GM19372 (cell line): Measurements from ENCODE around the gene CXorf51B.
"Not testable (repeated sequence)": the region's sequence is repeated elsewhere in the genome, so short reads cannot be mapped to it uniquely, and the experiment has no call there.

ENCODE experiments used
- ATAC-seq: cut with Tn5 transposase; IDR thresholded peaks from one replicate; pipeline ENCODE4 v1.9.1; 2021; ENCODE audit warnings: mild to moderate bottlenecking, low read depth, moderate library complexity; ENCODE audit not compliant: unreplicated experiment

The CXorf51B gene

GRCh38 chrX:146809471-146809870 is at the start of gene CXorf51B:
TSS of gene CXorf51B (plus strand) at chrX:146809771. CDS start at chrX:146809792, 21 bp downstream.
- ATAC-seq, result not testable (repeated sequence)

- ATAC-seq, result not testable (repeated sequence)
Measured at GRCh38 chrX:146814644-146815043, 5.1 kb downstream of the CXorf51B start, which contains the start of gene CXorf51A. TSS of gene CXorf51A (minus strand) at chrX:146814744. CDS start at chrX:146814723, 21 bp downstream.

DNA sequence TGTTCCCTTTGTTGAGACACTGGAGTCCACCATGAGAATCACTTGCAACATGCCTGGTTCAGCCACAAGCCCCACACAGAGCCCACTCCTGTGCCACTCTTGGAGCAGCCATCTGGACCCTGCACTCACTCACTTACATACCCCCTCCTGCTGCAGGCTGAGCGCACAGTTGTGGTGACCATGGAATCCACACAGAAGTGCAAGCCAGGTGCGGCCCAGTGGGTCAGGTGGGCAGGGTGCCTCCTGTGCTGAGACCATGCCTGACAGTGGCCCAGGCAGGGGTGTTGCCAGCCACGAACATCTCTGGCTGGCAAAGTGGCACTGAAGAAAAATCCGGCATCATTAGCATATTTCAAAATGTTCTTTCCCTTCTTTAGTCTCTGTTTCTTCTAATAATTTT is 22.4 kb downstream of the CXorf51B start:
- no peak for ATAC-seq

DNA sequence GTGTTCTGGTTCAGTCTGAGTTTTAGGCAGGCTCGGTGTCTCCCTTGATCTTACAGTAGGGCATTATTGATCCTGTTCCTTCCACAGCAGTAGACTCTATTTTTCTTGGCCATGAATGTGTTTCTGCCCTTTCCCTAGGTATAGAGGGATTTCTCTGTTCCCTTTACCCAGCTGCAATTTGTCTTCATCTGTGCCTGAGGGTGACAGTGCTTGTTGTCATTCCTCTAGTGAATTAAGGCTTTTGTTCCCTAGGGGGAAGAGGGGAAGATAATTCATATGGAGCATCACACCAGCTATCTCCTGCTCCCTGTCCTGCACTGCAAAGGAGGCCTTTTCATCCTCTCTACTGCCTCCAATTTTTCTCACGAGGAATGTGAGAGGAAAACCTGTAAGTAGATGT is 44.7 kb downstream of the CXorf51B start:
- ATAC-seq, result no peak
